Loucy (cell line): ENCODE measurements around the gene PAXX.
A peak's percentile ranks its signal among the peaks of the same experiment; 100 is the strongest.

ENCODE experiments used
- H2AFZ ChIP-seq: fragments of 200-600 bp; sonication (generic); 2 replicates; pipeline ENCODE4 v1.6.0; 2016; ENCODE audit warnings: antibody characterized with exemption, mild to moderate bottlenecking, low read length, moderate library complexity
- H3F3A ChIP-seq: fragments of 200-600 bp; 2 replicates; pipeline ENCODE4 v1.6.0; 2016; ENCODE audit warnings: antibody characterized with exemption, low read depth, mild to moderate bottlenecking
- H3K27me3 ChIP-seq: fragments of 200-600 bp; sonication (generic); 2 replicates; pipeline ENCODE4 v1.6.1; 2014; ENCODE audit warnings: low read length, mild to moderate bottlenecking; ENCODE audit not compliant: insufficient read depth, poor library complexity, severe bottlenecking
- H3K36me3 ChIP-seq: fragments of 200-600 bp; sonication (generic); 2 replicates; pipeline ENCODE4 v1.6.1; 2016; ENCODE audit warnings: low read length; ENCODE audit not compliant: insufficient read depth
- H3K4me1 ChIP-seq: fragments of 200-600 bp; sonication (generic); 2 replicates; pipeline ENCODE4 v1.5.1; 2014; ENCODE audit warnings: low read length, mild to moderate bottlenecking; ENCODE audit not compliant: insufficient read depth, poor library complexity, severe bottlenecking
- H3K4me2 ChIP-seq: fragments of 200-600 bp; sonication (generic); 2 replicates; pipeline ENCODE4 v1.6.0; 2014; ENCODE audit warnings: antibody characterized with exemption, low read length, low read depth, mild to moderate bottlenecking; ENCODE audit not compliant: poor library complexity, severe bottlenecking
- H3K4me3 ChIP-seq: fragments of 200-600 bp; sonication (generic); 2 replicates; pipeline ENCODE4 v1.5.1; 2014; ENCODE audit warnings: low read length, mild to moderate bottlenecking, mixed read lengths; ENCODE audit not compliant: poor library complexity, severe bottlenecking
- H3K79me2 ChIP-seq: fragments of 200-600 bp; sonication (generic); 2 replicates; pipeline ENCODE4 v1.6.1; 2014; ENCODE audit warnings: low read length; ENCODE audit not compliant: insufficient read depth
- H3K9ac ChIP-seq: fragments of 200-600 bp; sonication (generic); 2 replicates; pipeline ENCODE4 v1.6.0; 2014; ENCODE audit warnings: mild to moderate bottlenecking, low read depth, low read length, moderate library complexity; ENCODE audit not compliant: poor library complexity, severe bottlenecking
- H3K9me2 ChIP-seq: fragments of 200-600 bp; sonication (generic); replicated peaks from 2 replicates; pipeline ENCODE4 v1.6.1; 2016; ENCODE audit warnings: low read depth, low read length, mixed read lengths
- H3K9me3 ChIP-seq: fragments of 200-600 bp; sonication (generic); 2 replicates; pipeline ENCODE4 v1.6.1; 2014; ENCODE audit warnings: mild to moderate bottlenecking, antibody characterized with exemption, low read length, low read depth; ENCODE audit not compliant: insufficient read depth
- H4K20me1 ChIP-seq: fragments of 200-600 bp; sonication (generic); 2 replicates; pipeline ENCODE4 v1.6.0; 2014; ENCODE audit warnings: antibody characterized with exemption, low read length, mild to moderate bottlenecking; ENCODE audit not compliant: insufficient read depth, poor library complexity, severe bottlenecking
- CTCF ChIP-seq: fragments of 200-600 bp; sonication (generic); conservative IDR thresholded peaks from 2 replicates; pipeline ENCODE4 v1.5.1; 2014; ENCODE audit warnings: mild to moderate bottlenecking, antibody characterized with exemption, low read length
- EZH2phosphoT487 ChIP-seq: fragments of 200-600 bp; IDR thresholded peaks from 2 replicates; pipeline ENCODE4 v1.6.1; 2018; ENCODE audit warnings: antibody characterized with exemption, mild to moderate bottlenecking, moderate library complexity, borderline replicate concordance

The PAXX gene

GRCh38 chr9:136974817-136975535 is 17.2 kb upstream of the PAXX start:
- TF ChIP-seq CTCF (no peak), EZH2phosphoT487 (no peak)
- no peak overlapping the region for H3K9ac ChIP-seq
- no peaks in the 10 kb centered on the region for H3K27me3 ChIP-seq
- H3K9me2 ChIP-seq: no peaks in the 10 kb centered on the region
- peaks cover 5% of the 10 kb centered on the region for H3K4me1 ChIP-seq
- no peaks in the 10 kb centered on the region for H3F3A ChIP-seq
- H3K4me2 ChIP-seq: no peak overlapping the region
- H2AFZ ChIP-seq: no peak overlapping the region
- no peaks in the 10 kb centered on the region for H3K9me3 ChIP-seq
- no peak overlapping the region for H3K4me3 ChIP-seq
- no peaks in the 10 kb centered on the region for H4K20me1 ChIP-seq
- no peaks in the 10 kb centered on the region for H3K36me3 ChIP-seq
- no peaks in the 10 kb centered on the region for H3K79me2 ChIP-seq

DNA sequence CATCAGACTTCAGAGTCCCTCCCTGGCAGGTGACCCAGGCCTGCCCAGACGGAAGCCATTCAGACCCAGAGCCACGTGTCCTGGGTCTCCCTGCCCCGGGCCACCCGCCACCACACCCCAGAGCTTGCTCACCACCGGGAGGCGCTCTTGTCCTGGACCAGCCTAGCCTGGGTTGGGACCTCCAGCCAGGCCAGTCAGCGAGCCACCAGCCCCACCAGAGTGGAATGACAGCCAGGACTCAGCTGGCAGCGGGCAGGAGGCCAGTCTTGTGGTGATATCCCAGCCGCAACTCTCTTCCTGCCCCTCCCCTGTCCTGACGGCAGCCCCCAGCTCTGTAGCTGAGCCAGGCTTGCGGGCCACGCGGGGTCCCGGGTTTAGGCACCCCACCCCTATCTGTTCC is 16.6 kb upstream of the PAXX start:
- no peaks in the 10 kb centered on the region for H3K36me3 ChIP-seq
- H4K20me1 ChIP-seq: no peaks in the 10 kb centered on the region
- no peak overlapping the region for H3K4me3 ChIP-seq
- H3K4me1 ChIP-seq: peaks cover 5% of the 10 kb centered on the region
- no peak overlapping the region for H2AFZ ChIP-seq
- H3K9me3 ChIP-seq: no peaks in the 10 kb centered on the region
- H3K27me3 ChIP-seq: no peaks in the 10 kb centered on the region
- H3K9me2 ChIP-seq: no peaks in the 10 kb centered on the region
- H3F3A ChIP-seq: no peaks in the 10 kb centered on the region
- no peaks in the 10 kb centered on the region for H3K79me2 ChIP-seq
- no peak overlapping the region for H3K4me2 ChIP-seq
- TF ChIP-seq EZH2phosphoT487 (no peak), CTCF (peak; percentile 48)
- no peak overlapping the region for H3K9ac ChIP-seq

GRCh38 chr9:136977223-136977622 is 15.0 kb upstream of the PAXX start, which contains the start of gene PTGDS:
Gene PTGDS, plus strand, starts transcription at chr9:136977504. Its CDS starts 75 bp downstream, at chr9:136977579.
- Histone ChIP-seq H3K9me3 (no peaks in the 10 kb centered on the region), H3K36me3 (no peaks in the 10 kb centered on the region), H3K9me2 (no peaks in the 10 kb centered on the region), H3K9ac (no peak within 1 kb of the TSS), H3K4me2 (no peak within 1 kb of the TSS), H3F3A (no peaks in the 10 kb centered on the region), H3K27me3 (no peaks in the 10 kb centered on the region), H3K4me1 (peaks cover 5% of the 10 kb centered on the region), H4K20me1 (no peaks in the 10 kb centered on the region), H3K79me2 (no peaks in the 10 kb centered on the region), H2AFZ (no peak within 1 kb of the TSS), H3K4me3 (no peak within 1 kb of the TSS)
- TF ChIP-seq EZH2phosphoT487: no peak
- TF ChIP-seq CTCF: no peak
